Naive thymus-derived CD8-positive, alpha-beta T cell (primary cell): Measurements from ENCODE around the gene MYLK. TPM values are rescaled to one million over a fixed set of nuclear protein-coding genes. Genes with fewer than 3 reads are reported as not detected.

ENCODE experiments used
- ATAC-seq, 2 donors: fragments of 150-1000 bp; cut with Tn5 transposase in 1 of 2; sonication (Bioruptor Pico), chemical (Tn5 transposase) in 1 of 2; 1 replicate in 1 of 2; 2 replicates in 1 of 2; pipeline ENCODE4 v1.10.0; 2021; ENCODE audit warnings: mild to moderate bottlenecking in 2 of 2, moderate library complexity in 2 of 2
- POLR2A ChIA-PET: fragments of 350-600 bp; sonication (Branson Sonifier 250); formaldehyde crosslinking; loops from one replicate; lab custom pipeline; 2021; ENCODE audit warnings: antibody characterized with exemption; lab: Charles Lee
- DNase-seq, 10 donors: peaks; one replicate each; pipeline versions ENCODE4 v3.0.0 to v3.0.0-alpha.2; 2020 to 2022
- H3K27ac Mint-ChIP-seq, 10 donors: one replicate each; pipeline ENCODE4 v1.8.0; 2020 to 2022; ENCODE audit warnings: mild to moderate bottlenecking in 10 of 10, mixed read lengths in 10 of 10, moderate library complexity in 4 of 10, inconsistent platforms in 1 of 10
- H3K27me3 Mint-ChIP-seq, 5 donors: one replicate each; pipeline ENCODE4 v1.8.0; 2021 to 2022; ENCODE audit warnings: mixed read lengths in 5 of 5
- H3K36me3 Mint-ChIP-seq, 3 donors: one replicate each; pipeline ENCODE4 v1.8.0; 2020 to 2022; ENCODE audit warnings: mixed read lengths in 3 of 3, mild to moderate bottlenecking in 2 of 3, inconsistent platforms in 1 of 3
- H3K4me1 Mint-ChIP-seq, 4 donors: one replicate each; pipeline ENCODE4 v1.8.0; 2021 to 2022; ENCODE audit warnings: mixed read lengths in 4 of 4
- H3K4me3 Mint-ChIP-seq, 10 donors: one replicate each; pipeline ENCODE4 v1.8.0; 2020 to 2022; ENCODE audit warnings: mild to moderate bottlenecking in 10 of 10, mixed read lengths in 10 of 10, moderate library complexity in 6 of 10, inconsistent platforms in 1 of 10
- H3K9me3 Mint-ChIP-seq, 9 donors: one replicate each; pipeline ENCODE4 v1.8.0; 2020 to 2022; ENCODE audit warnings: mixed read lengths in 9 of 9, mild to moderate bottlenecking in 3 of 9, inconsistent platforms in 1 of 9, moderate library complexity in 1 of 9
- polyA plus RNA-seq, 3 donors: library from polyadenylated mRNA; unstranded; fragments of 300-500 nt; fragmentation: Illumina TruSeq; gene quantifications; one replicate each; pipeline ENCODE4 v1.2.3, GENCODE V29; 2021
- total RNA-seq, 8 experiments: library from RNA in 2 of 8; stranded (reverse) in 2 of 8; gene quantifications; one replicate each; pipeline ENCODE4 v1.2.3 and lab custom pipeline; 2021 to 2026

MYLK gene
- total and polyA plus RNA-seq, 5 experiments from 2014 or later: 0.02 to 0.16 (median 0.10) TPM; not detected in 2

- peaks cover 0 to 2% (median 0%) of the 10 kb centered on the region in 5 donors for H3K27me3 Mint-ChIP-seq
- H3K36me3 Mint-ChIP-seq: peaks cover 0 to 2% (median 0%) of the 10 kb centered on the region in 3 donors
- H3K27ac Mint-ChIP-seq: no peak overlapping the region
- peaks cover 0 to 2% (median 0%) of the 10 kb centered on the region in 4 donors for H3K4me1 Mint-ChIP-seq
- POLR2A ChIA-PET: no interaction called here
- no peak overlapping the region for H3K4me3 Mint-ChIP-seq
- no peaks in the 10 kb centered on the region for H3K9me3 Mint-ChIP-seq
- ATAC-seq: no peak
- no peak for DNase-seq
Observed at GRCh38 chr3:123640311-123640710, 243.8 kb downstream of the MYLK start.

GRCh38 chr3:123638936-123639689, 245.0 kb downstream of the MYLK start:
- POLR2A ChIA-PET: no interaction called here
- no peak for DNase-seq
- Mint-ChIP-seq H3K27me3 (peaks cover 0 to 2% (median 0%) of the 10 kb centered on the region in 5 donors), H3K36me3 (peaks cover 0 to 2% (median under 1%) of the 10 kb centered on the region in 3 donors), H3K4me3 (no peak overlapping the region), H3K4me1 (peaks cover 0 to 2% (median 0%) of the 10 kb centered on the region in 4 donors), H3K27ac (no peak overlapping the region), H3K9me3 (no peaks in the 10 kb centered on the region)
- no peak for ATAC-seq

GRCh38 chr3:123637841-123638240, 246.3 kb downstream of the MYLK start:
- Mint-ChIP-seq H3K4me1 (peaks cover 0 to 2% (median 0%) of the 10 kb centered on the region in 4 donors), H3K9me3 (no peaks in the 10 kb centered on the region), H3K36me3 (peaks cover 0 to 9% (median 4%) of the 10 kb centered on the region in 3 donors), H3K27me3 (peaks cover 0 to 2% (median 0%) of the 10 kb centered on the region in 5 donors), H3K27ac (no peak overlapping the region), H3K4me3 (no peak overlapping the region)
- POLR2A ChIA-PET: no interaction called here
- ATAC-seq: no peak
- DNase-seq: no peak

DNA sequence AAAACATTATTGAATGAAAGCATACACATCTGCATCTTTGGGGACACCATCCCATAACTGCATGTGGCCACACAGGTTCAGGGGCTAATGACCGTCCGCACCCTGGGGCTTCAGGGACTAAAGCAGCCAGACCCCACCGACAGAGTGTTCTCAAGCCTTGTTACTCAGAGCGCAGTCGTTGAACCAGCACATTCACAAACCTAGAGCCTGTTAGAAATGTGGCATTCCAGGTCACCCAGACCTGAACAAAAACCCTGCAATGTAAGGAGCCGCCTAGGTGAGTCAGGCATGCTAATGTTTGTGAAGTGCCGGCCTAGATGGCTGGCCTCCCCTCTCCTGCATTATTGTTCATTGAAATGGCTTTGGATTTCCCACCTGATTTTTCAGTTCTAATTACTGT, 247.0 kb downstream of the MYLK start:
- H3K4me3 Mint-ChIP-seq: no peak overlapping the region
- H3K27ac Mint-ChIP-seq: no peak overlapping the region
- peaks cover 0 to 16% (median 11%) of the 10 kb centered on the region in 3 donors for H3K36me3 Mint-ChIP-seq
- ATAC-seq: no peak
- H3K9me3 Mint-ChIP-seq: no peaks in the 10 kb centered on the region
- no peak for DNase-seq
- peaks cover 0 to 2% (median 0%) of the 10 kb centered on the region in 4 donors for H3K4me1 Mint-ChIP-seq
- H3K27me3 Mint-ChIP-seq: no peaks in the 10 kb centered on the region
- POLR2A ChIA-PET: no interaction called here

DNA sequence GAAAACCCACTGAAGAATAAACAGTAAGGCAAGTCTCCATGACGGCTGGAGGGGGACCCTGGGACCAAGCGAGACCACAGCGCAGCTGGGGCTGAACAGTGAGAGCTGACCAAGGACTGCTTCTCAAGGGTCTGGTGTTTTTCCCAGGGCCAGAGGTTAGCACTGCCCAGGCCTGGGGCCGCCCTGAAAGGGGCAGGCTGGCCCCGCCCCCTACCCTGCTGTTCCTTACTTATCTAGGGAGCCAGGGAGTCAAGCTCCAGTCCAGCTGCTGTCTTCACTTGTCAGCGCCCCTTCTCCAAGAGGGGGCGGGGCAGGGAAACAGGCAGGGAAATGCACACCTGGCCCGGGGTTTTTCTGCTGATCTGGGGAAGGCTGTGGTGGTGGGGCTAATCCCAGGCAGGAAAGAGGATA, 247.7 kb downstream of the MYLK start:
- no peak overlapping the region for H3K4me3 Mint-ChIP-seq
- ATAC-seq (no peak), DNase-seq (no peak)
- H3K9me3 Mint-ChIP-seq: no peaks in the 10 kb centered on the region
- no peaks in the 10 kb centered on the region for H3K27me3 Mint-ChIP-seq
- POLR2A ChIA-PET: no interaction called here
- no peaks in the 10 kb centered on the region for H3K4me1 Mint-ChIP-seq
- H3K36me3 Mint-ChIP-seq: peaks cover 0 to 19% (median 16%) of the 10 kb centered on the region in 3 donors
- no peak overlapping the region for H3K27ac Mint-ChIP-seq

- Mint-ChIP-seq H3K36me3 (peaks cover 0 to 22% (median 19%) of the 10 kb centered on the region in 3 donors), H3K27me3 (peaks cover 0 to 3% (median 0%) of the 10 kb centered on the region in 5 donors), H3K9me3 (no peaks in the 10 kb centered on the region), H3K4me1 (no peaks in the 10 kb centered on the region), H3K27ac (peak overlapping the region in 1 of 10 donors; percentile 9), H3K4me3 (no peak overlapping the region)
- ATAC-seq (no peak), DNase-seq (no peak)
- POLR2A ChIA-PET: no interaction called here
Observed at GRCh38 chr3:123635717-123636116, 248.4 kb downstream of the MYLK start.

- no peak for DNase-seq
- POLR2A ChIA-PET: no interaction called here
- Mint-ChIP-seq H3K4me1 (no peaks in the 10 kb centered on the region), H3K4me3 (no peak overlapping the region), H3K9me3 (no peaks in the 10 kb centered on the region), H3K36me3 (peaks cover 0 to 27% (median 24%) of the 10 kb centered on the region in 3 donors), H3K27ac (peak overlapping the region in 1 of 10 donors; percentile 9), H3K27me3 (peaks cover 0 to 3% (median 0%) of the 10 kb centered on the region in 5 donors)
- ATAC-seq: no peak
Observed at GRCh38 chr3:123635217-123635616, 248.9 kb downstream of the MYLK start.

- Mint-ChIP-seq H3K27me3 (peaks cover 0 to 8% (median 0%) of the 10 kb centered on the region in 5 donors), H3K9me3 (no peaks in the 10 kb centered on the region), H3K4me1 (no peaks in the 10 kb centered on the region), H3K4me3 (no peak overlapping the region), H3K27ac (peak overlapping the region in 1 of 10 donors; percentile 16), H3K36me3 (peaks cover 0 to 33% (median 27%) of the 10 kb centered on the region in 3 donors)
- POLR2A ChIA-PET: no interaction called here
- no peak for ATAC-seq
- DNase-seq: no peak
Observed at GRCh38 chr3:123634149-123635051, 249.7 kb downstream of the MYLK start.

GRCh38 chr3:123633530-123633929, 250.6 kb downstream of the MYLK start:
- no peaks in the 10 kb centered on the region for H3K9me3 Mint-ChIP-seq
- no peak overlapping the region for H3K4me3 Mint-ChIP-seq
- peaks cover 0 to 34% (median 30%) of the 10 kb centered on the region in 3 donors for H3K36me3 Mint-ChIP-seq
- peak overlapping the region in 1 of 10 donors; percentile 29 for H3K27ac Mint-ChIP-seq
- H3K4me1 Mint-ChIP-seq: no peaks in the 10 kb centered on the region
- ATAC-seq: no peak
- DNase-seq: no peak
- POLR2A ChIA-PET: no interaction called here
- H3K27me3 Mint-ChIP-seq: peaks cover 0 to 12% (median 0%) of the 10 kb centered on the region in 5 donors

GRCh38 chr3:123632161-123632655, 251.9 kb downstream of the MYLK start:
- no peak overlapping the region for H3K27ac Mint-ChIP-seq
- H3K27me3 Mint-ChIP-seq: peaks cover 0 to 12% (median 0%) of the 10 kb centered on the region in 5 donors
- POLR2A ChIA-PET: no interaction called here
- H3K4me3 Mint-ChIP-seq: no peak overlapping the region
- H3K9me3 Mint-ChIP-seq: no peaks in the 10 kb centered on the region
- H3K4me1 Mint-ChIP-seq: no peaks in the 10 kb centered on the region
- ATAC-seq (no peak), DNase-seq (no peak)
- H3K36me3 Mint-ChIP-seq: peaks cover 0 to 34% (median 30%) of the 10 kb centered on the region in 3 donors

DNA sequence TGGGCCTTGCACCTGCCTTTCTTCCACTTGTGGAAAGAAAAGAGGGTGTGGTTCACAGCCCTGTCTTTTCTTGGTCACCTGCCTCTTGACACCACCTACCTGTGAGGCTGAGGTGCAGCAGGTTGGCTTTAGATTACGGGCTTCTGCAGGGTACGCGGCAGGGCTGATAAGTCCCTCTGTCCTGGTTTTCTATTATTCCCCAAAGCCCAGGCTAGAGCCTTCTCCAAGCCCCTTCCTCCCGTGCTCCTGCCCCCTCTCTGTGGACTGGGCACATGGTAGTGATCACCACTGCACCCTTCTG, 254.4 kb downstream of the MYLK start:
- no peak overlapping the region for H3K27ac Mint-ChIP-seq
- POLR2A ChIA-PET: interaction anchor here (0.6 kb wide), 1 partner anchor 363 kb away, joined by 5 read pairs; no protein-coding TSS in a partner anchor
- no peak overlapping the region for H3K4me3 Mint-ChIP-seq
- H3K9me3 Mint-ChIP-seq: no peaks in the 10 kb centered on the region
- ATAC-seq: no peak
- peaks cover 0 to 34% (median 28%) of the 10 kb centered on the region in 3 donors for H3K36me3 Mint-ChIP-seq
- DNase-seq: no peak
- H3K27me3 Mint-ChIP-seq: peaks cover 0 to 12% (median 0%) of the 10 kb centered on the region in 5 donors
- peaks cover 0 to 3% (median 0%) of the 10 kb centered on the region in 4 donors for H3K4me1 Mint-ChIP-seq

DNA sequence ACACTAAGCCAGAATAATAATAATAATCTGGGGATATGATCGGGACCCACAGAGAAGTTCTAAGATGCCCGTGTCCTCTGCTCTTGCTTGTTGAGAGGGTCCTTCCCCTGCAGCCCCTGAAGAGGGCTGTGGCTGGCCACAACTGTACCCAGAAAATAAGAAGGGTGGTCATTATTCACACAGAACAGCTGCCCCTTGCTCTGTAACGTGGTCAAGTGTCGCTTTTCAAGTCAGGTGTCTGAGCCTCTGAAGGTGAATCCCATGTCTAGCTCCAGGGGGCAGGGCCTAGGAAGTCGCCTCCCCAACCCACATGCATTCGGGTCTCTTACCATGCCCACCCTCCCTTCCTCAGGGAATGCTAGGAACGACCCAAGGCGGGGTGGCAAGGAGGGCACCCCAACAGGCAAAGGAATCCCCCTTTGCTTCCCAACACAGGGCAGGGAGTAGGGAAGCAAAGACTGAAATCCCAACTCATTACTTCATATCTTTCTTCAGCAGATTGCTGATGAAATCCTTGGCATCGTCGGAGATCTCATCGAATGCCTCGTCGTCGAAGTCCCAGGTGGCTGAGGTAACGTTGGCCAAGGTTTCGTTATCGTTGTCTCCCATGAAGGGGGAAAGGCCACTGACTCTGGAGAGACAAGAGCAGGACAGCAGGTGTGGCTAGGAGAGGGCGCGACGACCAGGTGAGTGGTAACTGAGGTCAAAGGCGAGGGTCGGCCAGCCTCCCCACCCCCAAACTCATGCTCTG, 255.0 kb downstream of the MYLK start:
- no peak for ATAC-seq
- no peak overlapping the region for H3K4me3 Mint-ChIP-seq
- H3K27ac Mint-ChIP-seq: no peak overlapping the region
- POLR2A ChIA-PET: no interaction called here
- DNase-seq: no peak
- peaks cover 0 to 12% (median 0%) of the 10 kb centered on the region in 5 donors for H3K27me3 Mint-ChIP-seq
- H3K9me3 Mint-ChIP-seq: no peaks in the 10 kb centered on the region
- peaks cover 0 to 3% (median 0%) of the 10 kb centered on the region in 4 donors for H3K4me1 Mint-ChIP-seq
- peaks cover 0 to 34% (median 28%) of the 10 kb centered on the region in 3 donors for H3K36me3 Mint-ChIP-seq
